Measurements from ENCODE around the gene BRSK2.

The BRSK2 gene

DNA sequence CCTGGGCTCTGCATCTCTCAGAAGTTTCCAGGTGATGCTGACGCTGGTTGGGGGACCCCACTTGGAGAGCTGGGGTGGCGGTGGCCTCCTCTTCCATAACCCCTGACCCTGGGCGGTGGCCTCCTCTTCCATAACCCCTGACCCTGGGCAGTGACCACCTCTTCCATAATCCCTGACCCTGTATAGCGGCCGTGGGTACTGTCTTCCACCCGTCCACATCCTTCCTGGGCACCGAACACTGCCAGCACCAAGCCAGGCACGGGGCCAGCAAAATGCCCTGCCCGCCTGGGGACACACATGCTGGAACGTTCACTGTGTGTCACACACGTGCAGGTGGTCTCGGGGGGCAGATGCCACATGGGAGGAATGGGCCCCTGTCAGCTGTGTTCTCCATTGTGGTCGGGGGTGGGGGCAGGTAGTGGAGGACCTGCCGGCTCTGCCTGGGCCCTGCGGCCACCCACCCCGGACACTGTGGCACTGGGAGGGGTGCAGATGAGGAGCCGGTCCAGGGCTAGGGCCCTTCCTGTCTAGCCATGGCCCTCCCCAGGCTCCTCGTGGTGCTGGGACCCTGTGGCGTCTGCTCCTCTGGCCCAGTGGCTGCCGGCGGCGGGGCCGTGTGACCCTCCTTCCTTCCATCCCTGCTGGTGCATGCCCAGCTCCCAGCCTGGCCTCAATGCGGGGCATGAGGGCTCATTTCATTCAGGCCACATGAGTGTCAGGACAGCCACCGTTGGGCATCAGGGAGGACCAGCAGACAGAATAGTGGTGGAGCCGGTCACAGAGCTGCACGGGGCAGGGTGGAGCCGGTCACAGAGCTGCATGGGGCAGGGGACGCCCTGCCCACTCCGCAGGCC is 10.8 kb downstream of the BRSK2 start:
- no peak for TF ChIP-seq CSDC2 (CRISPR knock-in tag; IDR thresholded peaks at IDR 0.05)
- TF ChIP-seq, protein P1, sequence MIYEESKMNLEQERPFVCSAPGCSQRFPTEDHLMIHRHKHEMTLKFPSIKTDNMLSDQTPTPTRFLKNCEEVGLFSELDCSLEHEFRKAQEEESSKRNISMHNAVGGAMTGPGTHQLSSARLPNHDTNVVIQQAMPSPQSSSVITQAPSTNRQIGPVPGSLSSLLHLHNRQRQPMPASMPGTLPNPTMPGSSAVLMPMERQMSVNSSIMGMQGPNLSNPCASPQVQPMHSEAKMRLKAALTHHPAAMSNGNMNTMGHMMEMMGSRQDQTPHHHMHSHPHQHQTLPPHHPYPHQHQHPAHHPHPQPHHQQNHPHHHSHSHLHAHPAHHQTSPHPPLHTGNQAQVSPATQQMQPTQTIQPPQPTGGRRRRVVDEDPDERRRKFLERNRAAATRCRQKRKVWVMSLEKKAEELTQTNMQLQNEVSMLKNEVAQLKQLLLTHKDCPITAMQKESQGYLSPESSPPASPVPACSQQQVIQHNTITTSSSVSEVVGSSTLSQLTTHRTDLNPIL (CRISPR knock-in tag; IDR thresholded peaks at IDR 0.05; ENCODE audit: low read depth): no peak
- TF ChIP-seq, protein P2, sequence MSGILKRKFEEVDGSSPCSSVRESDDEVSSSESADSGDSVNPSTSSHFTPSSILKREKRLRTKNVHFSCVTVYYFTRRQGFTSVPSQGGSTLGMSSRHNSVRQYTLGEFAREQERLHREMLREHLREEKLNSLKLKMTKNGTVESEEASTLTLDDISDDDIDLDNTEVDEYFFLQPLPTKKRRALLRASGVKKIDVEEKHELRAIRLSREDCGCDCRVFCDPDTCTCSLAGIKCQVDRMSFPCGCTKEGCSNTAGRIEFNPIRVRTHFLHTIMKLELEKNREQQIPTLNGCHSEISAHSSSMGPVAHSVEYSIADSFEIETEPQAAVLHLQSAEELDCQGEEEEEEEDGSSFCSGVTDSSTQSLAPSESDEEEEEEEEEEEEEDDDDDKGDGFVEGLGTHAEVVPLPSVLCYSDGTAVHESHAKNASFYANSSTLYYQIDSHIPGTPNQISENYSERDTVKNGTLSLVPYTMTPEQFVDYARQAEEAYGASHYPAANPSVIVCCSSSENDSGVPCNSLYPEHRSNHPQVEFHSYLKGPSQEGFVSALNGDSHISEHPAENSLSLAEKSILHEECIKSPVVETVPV (CRISPR knock-in tag; IDR thresholded peaks at IDR 0.05): no peak
- no peak for TF ChIP-seq OSR1 (CRISPR knock-in tag; IDR thresholded peaks at IDR 0.05)
- ATAC-seq: no peak

DNA sequence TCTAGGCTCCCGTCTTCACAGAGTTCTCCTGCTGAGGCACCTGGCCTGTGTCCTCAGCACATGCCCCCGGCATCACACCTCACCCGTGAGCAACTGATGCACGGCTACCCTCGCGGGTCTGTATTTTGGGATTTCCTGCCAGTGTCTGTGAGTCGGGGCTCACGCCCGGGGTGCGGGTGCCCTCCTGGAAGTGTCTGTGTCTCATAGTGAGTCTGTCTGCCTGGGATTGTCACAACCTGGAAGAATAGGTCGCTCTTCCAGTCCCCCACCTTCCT is 11.4 kb downstream of the BRSK2 start:
- TF ChIP-seq TOX (CRISPR knock-in tag; IDR thresholded peaks at IDR 0.05; ENCODE audit: borderline replicate concordance): no peak
- no peak for TF ChIP-seq SNAI2 (CRISPR knock-in tag; IDR thresholded peaks at IDR 0.05)
- TF ChIP-seq GLIS3 (CRISPR knock-in tag; IDR thresholded peaks at IDR 0.05): no peak
- TF ChIP-seq, protein P3, sequence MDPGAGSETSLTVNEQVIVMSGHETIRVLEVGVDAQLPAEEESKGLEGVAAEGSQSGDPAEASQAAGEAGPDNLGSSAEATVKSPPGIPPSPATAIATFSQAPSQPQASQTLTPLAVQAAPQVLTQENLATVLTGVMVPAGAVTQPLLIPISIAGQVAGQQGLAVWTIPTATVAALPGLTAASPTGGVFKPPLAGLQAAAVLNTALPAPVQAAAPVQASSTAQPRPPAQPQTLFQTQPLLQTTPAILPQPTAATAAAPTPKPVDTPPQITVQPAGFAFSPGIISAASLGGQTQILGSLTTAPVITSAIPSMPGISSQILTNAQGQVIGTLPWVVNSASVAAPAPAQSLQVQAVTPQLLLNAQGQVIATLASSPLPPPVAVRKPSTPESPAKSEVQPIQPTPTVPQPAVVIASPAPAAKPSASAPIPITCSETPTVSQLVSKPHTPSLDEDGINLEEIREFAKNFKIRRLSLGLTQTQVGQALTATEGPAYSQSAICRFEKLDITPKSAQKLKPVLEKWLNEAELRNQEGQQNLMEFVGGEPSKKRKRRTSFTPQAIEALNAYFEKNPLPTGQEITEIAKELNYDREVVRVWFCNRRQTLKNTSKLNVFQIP (CRISPR knock-in tag; IDR thresholded peaks at IDR 0.05; ENCODE audit: borderline replicate concordance, low read depth): no peak
- no peak for TF ChIP-seq BACH2 (CRISPR knock-in tag; IDR thresholded peaks at IDR 0.05; ENCODE audit: borderline replicate concordance)
- no peak for TF ChIP-seq CSDC2 (CRISPR knock-in tag; IDR thresholded peaks at IDR 0.05)
- no peak for TF ChIP-seq ESRRG (CRISPR knock-in tag; IDR thresholded peaks at IDR 0.05)
- TF ChIP-seq, protein P1 (CRISPR knock-in tag; IDR thresholded peaks at IDR 0.05; ENCODE audit: low read depth): no peak
- ATAC-seq: no peak

DNA sequence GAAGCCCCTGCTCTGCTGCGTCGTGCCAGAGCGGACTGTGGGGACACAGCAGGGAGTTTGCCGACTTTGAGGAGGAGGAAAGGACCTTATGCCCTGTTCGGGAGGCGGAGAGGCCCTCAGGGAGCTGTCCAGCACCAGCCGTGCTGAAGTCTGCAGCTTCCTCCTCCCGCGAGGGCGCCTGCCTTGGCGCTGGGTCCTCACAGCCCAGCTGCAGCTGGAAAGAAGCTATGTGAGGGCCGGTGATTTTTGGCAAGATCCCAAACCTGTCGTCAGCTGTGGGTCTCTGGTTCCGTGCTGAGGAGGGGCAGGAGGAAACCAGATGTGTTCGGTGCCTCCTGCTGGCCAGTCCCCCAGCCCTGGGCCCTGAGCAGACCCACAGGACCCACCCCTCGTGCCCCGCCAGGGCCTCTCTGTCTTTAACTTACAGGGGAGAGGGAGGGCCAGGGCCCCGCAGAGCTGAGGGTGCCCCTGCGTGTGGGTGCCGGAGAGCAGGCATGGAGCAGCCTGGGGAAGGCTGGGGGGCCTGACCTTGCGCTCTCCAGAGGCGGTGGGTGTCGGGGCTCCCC is 12.0 kb downstream of the BRSK2 start:
- no peak for TF ChIP-seq PATZ1 (CRISPR knock-in tag; IDR thresholded peaks at IDR 0.05; ENCODE audit: borderline replicate concordance)
- TF ChIP-seq CSDC2 (CRISPR knock-in tag; IDR thresholded peaks at IDR 0.05): 0 out of 2 replicates have a peak, but pooled peaks have one; percentile 47
- peak; percentile 45; the same call in 1 of the 2 replicates for TF ChIP-seq TCF4 (CRISPR knock-in tag; IDR thresholded peaks at IDR 0.05; ENCODE audit: borderline replicate concordance)
- peak; percentile 46; the same call in 1 of the 2 replicates for TF ChIP-seq ZNF70 (CRISPR knock-in tag; IDR thresholded peaks at IDR 0.05)
- TF ChIP-seq ZNF8 (CRISPR knock-in tag; IDR thresholded peaks at IDR 0.05): no peak
- no peak for TF ChIP-seq ZC3H10 (CRISPR knock-in tag; IDR thresholded peaks at IDR 0.05)
- no peak for TF ChIP-seq RARB (CRISPR knock-in tag; IDR thresholded peaks at IDR 0.05)
- TF ChIP-seq, protein P4, sequence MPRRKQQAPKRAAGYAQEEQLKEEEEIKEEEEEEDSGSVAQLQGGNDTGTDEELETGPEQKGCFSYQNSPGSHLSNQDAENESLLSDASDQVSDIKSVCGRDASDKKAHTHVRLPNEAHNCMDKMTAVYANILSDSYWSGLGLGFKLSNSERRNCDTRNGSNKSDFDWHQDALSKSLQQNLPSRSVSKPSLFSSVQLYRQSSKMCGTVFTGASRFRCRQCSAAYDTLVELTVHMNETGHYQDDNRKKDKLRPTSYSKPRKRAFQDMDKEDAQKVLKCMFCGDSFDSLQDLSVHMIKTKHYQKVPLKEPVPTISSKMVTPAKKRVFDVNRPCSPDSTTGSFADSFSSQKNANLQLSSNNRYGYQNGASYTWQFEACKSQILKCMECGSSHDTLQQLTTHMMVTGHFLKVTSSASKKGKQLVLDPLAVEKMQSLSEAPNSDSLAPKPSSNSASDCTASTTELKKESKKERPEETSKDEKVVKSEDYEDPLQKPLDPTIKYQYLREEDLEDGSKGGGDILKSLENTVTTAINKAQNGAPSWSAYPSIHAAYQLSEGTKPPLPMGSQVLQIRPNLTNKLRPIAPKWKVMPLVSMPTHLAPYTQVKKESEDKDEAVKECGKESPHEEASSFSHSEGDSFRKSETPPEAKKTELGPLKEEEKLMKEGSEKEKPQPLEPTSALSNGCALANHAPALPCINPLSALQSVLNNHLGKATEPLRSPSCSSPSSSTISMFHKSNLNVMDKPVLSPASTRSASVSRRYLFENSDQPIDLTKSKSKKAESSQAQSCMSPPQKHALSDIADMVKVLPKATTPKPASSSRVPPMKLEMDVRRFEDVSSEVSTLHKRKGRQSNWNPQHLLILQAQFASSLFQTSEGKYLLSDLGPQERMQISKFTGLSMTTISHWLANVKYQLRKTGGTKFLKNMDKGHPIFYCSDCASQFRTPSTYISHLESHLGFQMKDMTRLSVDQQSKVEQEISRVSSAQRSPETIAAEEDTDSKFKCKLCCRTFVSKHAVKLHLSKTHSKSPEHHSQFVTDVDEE (CRISPR knock-in tag; IDR thresholded peaks at IDR 0.05): 0 out of 2 replicates have a peak, but pooled peaks have one; percentile 45
- peak; percentile 70 for ATAC-seq

Data from SK-N-SH treated with all-trans-retinoic acid at 6 μM for 48 hours (cell line).